ENCODE measurements around the gene PWWP2B.

PWWP2B gene

GRCh38 chr10:132410779-132411532 is 14.0 kb downstream of the PWWP2B start:
- peaks cover 9% of the 10 kb centered on the region; the same call in 1 of the 2 replicates for H3K4me1 ChIP-seq (ENCODE audit: control insufficient read depth, low read length)
- H3F3A ChIP-seq (ENCODE audit: control insufficient read depth, insufficient read depth) = no peaks in the 10 kb centered on the region
- no peak overlapping the region for H3K4me2 ChIP-seq (ENCODE audit: low read length)
- H3K4me3 ChIP-seq (ENCODE audit: low read length) = no peak overlapping the region
- no peaks in the 10 kb centered on the region for H4K20me1 ChIP-seq (ENCODE audit: control insufficient read depth, insufficient read depth, low read depth, low read length)
- no peaks in the 10 kb centered on the region for H3K9me2 ChIP-seq (replicated peaks; ENCODE audit: control insufficient read depth, low read length)
- no peak overlapping the region for H3K27ac ChIP-seq (ENCODE audit: low read depth, low read length)
- peaks cover 4% of the 10 kb centered on the region; the same call in 1 of the 2 replicates for H3K79me2 ChIP-seq (ENCODE audit: control insufficient read depth, low read length)
- no peak for TF ChIP-seq CTCF (IDR thresholded peaks at IDR 0.05; ENCODE audit: low read depth, low read length, poor library complexity, severe bottlenecking)
- no peak for TF ChIP-seq EZH2phosphoT487 (IDR thresholded peaks at IDR 0.05; ENCODE audit: borderline replicate concordance, low read length)
- no peaks in the 10 kb centered on the region for H3K36me3 ChIP-seq (ENCODE audit: control insufficient read depth, low read length)
- H3K27me3 ChIP-seq (ENCODE audit: control insufficient read depth, low read length) = no peaks in the 10 kb centered on the region
- H3K9me3 ChIP-seq (ENCODE audit: control insufficient read depth, insufficient read depth, low read length) = no peaks in the 10 kb centered on the region

- Histone ChIP-seq H3K79me2 (ENCODE audit: control insufficient read depth, low read length) (peaks cover 4% of the 10 kb centered on the region; the same call in 1 of the 2 replicates), H3K27ac (ENCODE audit: low read depth, low read length) (no peak overlapping the region), H3K9me3 (ENCODE audit: control insufficient read depth, insufficient read depth, low read length) (no peaks in the 10 kb centered on the region), H4K20me1 (ENCODE audit: control insufficient read depth, insufficient read depth, low read depth, low read length) (no peaks in the 10 kb centered on the region), H3F3A (ENCODE audit: control insufficient read depth, insufficient read depth) (no peaks in the 10 kb centered on the region), H3K4me2 (ENCODE audit: low read length) (no peak overlapping the region), H3K27me3 (ENCODE audit: control insufficient read depth, low read length) (no peaks in the 10 kb centered on the region), H3K4me3 (ENCODE audit: low read length) (no peak overlapping the region), H3K36me3 (ENCODE audit: control insufficient read depth, low read length) (no peaks in the 10 kb centered on the region), H3K4me1 (ENCODE audit: control insufficient read depth, low read length) (peaks cover 9% of the 10 kb centered on the region; the same call in 1 of the 2 replicates), H3K9me2 (replicated peaks; ENCODE audit: control insufficient read depth, low read length) (no peaks in the 10 kb centered on the region)
- TF ChIP-seq CTCF (IDR thresholded peaks at IDR 0.05; ENCODE audit: low read depth, low read length, poor library complexity, severe bottlenecking) (no peak), EZH2phosphoT487 (IDR thresholded peaks at IDR 0.05; ENCODE audit: borderline replicate concordance, low read length) (no peak)
Observed at GRCh38 chr10:132411561-132412253, 14.7 kb downstream of the PWWP2B start.

- no peaks in the 10 kb centered on the region for H3K27me3 ChIP-seq (ENCODE audit: control insufficient read depth, low read length)
- TF ChIP-seq EZH2phosphoT487 (IDR thresholded peaks at IDR 0.05; ENCODE audit: borderline replicate concordance, low read length) (no peak), CTCF (IDR thresholded peaks at IDR 0.05; ENCODE audit: low read depth, low read length, poor library complexity, severe bottlenecking) (no peak)
- H3K79me2 ChIP-seq (ENCODE audit: control insufficient read depth, low read length) = peaks cover 1% of the 10 kb centered on the region; the same call in 1 of the 2 replicates
- no peaks in the 10 kb centered on the region for H3K36me3 ChIP-seq (ENCODE audit: control insufficient read depth, low read length)
- H3K9me2 ChIP-seq (replicated peaks; ENCODE audit: control insufficient read depth, low read length) = no peaks in the 10 kb centered on the region
- no peaks in the 10 kb centered on the region for H4K20me1 ChIP-seq (ENCODE audit: control insufficient read depth, insufficient read depth, low read depth, low read length)
- no peaks in the 10 kb centered on the region for H3K9me3 ChIP-seq (ENCODE audit: control insufficient read depth, insufficient read depth, low read length)
- H3K4me2 ChIP-seq (ENCODE audit: low read length) = no peak overlapping the region
- no peak overlapping the region for H3K4me3 ChIP-seq (ENCODE audit: low read length)
- H3F3A ChIP-seq (ENCODE audit: control insufficient read depth, insufficient read depth) = no peaks in the 10 kb centered on the region
- H3K4me1 ChIP-seq (ENCODE audit: control insufficient read depth, low read length) = peaks cover 7% of the 10 kb centered on the region; the same call in 1 of the 2 replicates
- H3K27ac ChIP-seq (ENCODE audit: low read depth, low read length) = no peak overlapping the region
Observed at GRCh38 chr10:132412316-132413192, 15.6 kb downstream of the PWWP2B start.
